GM21529 (cell line): ENCODE results near the gene ARRB1.
"Not testable (repeated sequence)": the region's sequence is repeated elsewhere in the genome, so short reads cannot be mapped to it uniquely, and the experiment has no call there.

Experiments used
- ATAC-seq: cut with Tn5 transposase; IDR thresholded peaks from one replicate; pipeline ENCODE4 v1.9.1; 2021; ENCODE audit not compliant: unreplicated experiment

ARRB1 gene

DNA sequence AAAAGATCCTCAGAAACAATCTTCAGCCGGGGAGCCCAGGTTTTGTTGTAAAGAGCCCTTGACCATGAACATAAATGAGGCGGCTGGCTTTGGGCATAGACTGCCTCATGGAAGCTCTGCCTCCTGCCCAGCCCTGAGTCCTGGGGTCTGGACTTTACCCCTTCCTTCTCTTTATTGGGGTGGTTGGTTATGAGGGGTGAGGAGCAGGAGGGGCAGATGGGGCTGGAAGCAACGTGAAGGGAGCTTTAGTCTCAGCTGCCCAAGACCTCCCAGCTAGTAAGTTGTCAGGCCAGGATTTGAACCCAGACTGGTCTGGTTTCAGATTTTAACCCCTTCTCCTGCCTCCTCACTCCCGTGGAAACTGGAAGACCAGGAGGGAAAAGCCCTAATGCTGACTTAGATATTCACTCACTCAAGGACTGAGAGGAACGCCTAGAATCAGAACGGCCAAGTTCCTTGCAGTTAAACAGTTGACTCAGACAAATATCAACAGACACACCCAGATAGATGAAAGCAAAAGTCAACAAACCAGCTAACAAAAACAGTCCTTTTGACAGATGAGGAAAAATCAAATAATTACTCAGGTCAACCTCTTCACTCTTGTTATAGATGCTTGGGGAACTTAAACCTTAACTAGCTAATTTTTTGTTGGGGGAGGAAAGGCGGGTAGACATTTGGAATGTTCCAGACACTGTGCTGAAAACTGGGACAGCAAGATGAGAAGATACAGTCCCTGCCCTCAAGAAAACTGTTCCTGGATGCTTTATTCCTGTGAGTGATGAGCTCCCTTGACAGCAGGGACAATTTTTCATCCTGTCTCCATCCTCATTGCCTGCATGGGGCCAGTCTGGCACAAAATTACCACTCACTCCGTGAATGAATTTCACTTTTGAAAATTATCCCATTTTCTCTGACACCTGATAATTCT lies 20.8 kb upstream of the ARRB1 start:
- no peak for ATAC-seq

DNA sequence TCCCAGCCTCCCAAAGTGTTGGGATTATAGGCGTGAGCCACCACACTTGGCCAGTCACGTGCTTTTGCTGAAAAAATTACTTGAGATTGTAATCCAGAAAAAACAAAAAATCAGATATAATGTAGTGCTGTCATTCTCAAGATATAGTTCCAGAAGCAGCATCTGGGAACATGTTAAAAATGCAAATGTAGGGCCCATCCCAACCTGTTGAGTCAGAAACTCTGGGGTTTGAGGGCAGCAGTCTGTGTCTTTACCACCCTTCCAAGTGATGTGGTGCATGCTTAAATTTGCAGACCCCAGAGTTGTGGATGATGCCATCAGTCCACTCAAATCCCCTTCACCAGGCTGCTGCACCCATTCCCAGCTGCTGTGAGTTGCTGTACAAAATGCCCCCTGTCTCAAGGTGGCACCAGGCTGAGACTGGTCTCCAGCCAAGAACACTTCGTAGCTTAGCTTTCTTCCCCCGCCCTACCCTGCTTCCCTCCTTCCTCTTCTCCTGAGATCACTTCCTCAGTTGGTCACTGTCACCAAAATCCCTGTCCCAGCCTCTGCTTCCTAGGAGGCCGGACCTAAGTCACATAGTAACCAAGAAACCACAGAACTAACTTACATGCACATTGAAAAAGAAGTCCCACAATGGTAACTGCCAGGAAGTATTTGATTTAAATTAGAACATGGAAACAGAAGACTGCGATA lies 18.2 kb upstream of the ARRB1 start:
- no peak for ATAC-seq

DNA sequence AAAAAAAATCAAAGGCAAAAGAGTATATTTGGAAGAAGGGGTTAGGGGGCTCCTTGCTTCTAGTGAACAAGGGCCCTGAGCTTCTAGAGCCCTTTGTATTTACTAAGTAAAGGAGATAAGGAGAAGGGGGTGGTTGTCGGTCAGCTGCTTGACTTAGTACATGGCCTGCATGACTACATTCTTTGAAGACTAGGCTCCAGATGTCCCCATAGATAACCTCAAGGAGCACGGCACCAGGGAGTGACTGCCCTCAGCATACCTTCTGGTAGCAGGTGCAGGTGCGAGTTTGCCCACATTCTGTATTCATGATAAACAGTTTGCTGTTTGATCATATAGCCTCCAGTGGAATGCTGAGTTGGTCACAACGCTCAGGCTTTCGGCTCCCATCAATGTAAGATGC lies 15.4 kb upstream of the ARRB1 start:
- ATAC-seq = not testable (repeated sequence)

DNA sequence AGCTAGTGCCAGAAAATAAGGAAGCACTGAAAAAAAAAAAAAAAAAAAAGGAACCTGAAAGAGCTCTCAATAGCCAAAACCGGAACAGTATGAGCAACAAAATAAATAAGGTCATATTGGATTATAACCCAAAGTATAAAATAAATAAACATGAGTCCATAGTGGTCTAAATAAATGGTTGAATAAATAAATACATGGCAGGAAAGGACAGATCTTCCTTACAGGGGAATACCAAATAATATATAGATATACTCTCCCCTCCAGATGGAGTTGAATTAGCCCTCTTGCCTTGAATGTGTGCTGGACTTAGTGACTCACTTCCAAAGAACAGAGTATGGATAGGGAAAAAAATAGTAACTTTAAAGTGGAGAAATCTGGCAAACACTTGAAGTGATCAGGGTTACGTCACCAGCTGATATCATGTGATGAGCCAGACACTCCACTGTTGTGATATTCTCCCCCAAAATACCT lies 14.3 kb upstream of the ARRB1 start:
- no peak for ATAC-seq

DNA sequence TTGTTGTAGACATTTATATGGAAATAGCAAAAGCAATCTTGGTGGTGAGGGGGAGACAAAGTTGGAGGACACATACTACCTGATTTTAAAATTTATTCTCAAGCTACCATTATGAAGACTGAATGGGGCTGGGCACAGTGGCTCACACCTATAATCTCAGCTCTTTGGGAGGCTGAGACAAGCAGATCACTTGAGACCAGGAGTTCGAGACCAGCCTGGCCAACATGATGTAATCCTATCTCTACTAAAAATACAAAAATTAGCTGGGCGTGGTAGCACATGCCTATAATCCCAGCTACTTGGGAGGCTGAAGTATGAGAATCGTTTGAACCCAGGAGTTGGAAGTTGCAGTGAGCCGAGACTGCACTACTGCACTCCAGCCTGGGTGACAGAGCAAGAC lies 10.8 kb upstream of the ARRB1 start:
- not testable (repeated sequence) for ATAC-seq

DNA sequence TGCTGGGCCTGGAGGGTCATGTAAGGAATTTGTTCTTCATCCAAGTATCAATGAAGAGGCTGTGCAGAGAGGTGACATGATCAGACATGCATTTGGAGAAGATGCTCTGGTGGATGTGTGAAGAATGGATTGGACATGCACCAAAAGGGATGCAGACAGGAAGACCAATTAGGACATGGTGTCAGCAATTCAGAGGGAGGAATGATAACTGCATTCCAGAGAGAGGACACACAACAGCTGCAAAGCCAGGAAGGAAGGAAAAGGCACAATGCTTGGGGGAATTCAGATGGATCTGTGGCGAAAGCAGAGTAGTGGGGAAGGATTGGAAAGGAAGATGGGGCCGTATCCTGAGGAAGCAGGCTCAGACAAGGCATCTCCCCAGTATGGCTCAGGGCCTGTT lies 5.2 kb upstream of the ARRB1 start:
- no peak for ATAC-seq

DNA sequence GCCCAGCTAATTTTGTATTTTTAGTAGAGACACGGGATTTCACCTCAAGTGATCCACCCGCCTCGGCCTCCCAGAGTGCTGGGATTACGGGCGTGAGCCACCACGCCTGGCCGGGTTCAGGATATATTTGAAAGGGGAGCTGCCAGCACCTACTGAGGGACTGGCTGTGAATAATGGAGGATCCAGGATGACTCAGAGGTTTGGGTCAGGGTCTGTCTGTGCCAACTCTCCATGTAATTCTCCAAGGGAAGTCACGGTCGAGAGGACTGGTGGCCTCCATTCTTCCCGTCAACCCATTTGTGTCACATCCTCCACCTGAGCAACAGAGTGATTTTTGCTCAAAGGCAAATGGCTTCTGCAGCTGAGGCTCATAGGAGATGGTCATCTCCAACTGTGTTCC lies 3.6 kb upstream of the ARRB1 start:
- no peak for ATAC-seq

DNA sequence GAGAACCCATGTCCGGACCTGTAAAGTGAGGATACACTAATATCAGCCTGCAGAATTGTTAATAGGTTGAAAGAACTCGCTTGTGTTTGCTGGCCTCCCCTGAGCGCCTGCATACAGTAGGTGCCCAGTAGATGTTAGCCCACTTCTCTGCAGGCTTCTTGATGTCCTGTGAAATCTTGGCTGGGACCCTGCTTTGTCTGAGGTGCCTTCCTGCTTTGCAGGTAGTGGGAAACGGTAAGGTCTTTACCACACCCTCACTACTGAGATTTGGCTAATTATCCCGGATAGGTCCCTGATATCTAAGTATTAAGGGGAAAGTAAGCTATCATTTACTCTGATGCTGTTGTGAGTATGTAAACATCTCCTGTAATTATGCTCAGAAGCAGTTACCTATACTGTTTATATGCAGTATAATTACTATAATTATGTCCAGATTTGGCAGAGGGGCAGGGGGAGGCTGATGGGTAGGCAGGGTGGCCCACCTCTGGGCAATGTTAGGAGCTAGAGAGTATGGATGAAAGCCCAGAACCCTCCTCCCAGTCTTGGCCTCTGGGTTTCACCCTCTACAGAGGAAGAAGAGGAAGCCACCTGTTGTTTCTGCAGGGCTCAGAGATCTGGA lies 1.2 kb upstream of the ARRB1 start:
- no peak for ATAC-seq

DNA sequence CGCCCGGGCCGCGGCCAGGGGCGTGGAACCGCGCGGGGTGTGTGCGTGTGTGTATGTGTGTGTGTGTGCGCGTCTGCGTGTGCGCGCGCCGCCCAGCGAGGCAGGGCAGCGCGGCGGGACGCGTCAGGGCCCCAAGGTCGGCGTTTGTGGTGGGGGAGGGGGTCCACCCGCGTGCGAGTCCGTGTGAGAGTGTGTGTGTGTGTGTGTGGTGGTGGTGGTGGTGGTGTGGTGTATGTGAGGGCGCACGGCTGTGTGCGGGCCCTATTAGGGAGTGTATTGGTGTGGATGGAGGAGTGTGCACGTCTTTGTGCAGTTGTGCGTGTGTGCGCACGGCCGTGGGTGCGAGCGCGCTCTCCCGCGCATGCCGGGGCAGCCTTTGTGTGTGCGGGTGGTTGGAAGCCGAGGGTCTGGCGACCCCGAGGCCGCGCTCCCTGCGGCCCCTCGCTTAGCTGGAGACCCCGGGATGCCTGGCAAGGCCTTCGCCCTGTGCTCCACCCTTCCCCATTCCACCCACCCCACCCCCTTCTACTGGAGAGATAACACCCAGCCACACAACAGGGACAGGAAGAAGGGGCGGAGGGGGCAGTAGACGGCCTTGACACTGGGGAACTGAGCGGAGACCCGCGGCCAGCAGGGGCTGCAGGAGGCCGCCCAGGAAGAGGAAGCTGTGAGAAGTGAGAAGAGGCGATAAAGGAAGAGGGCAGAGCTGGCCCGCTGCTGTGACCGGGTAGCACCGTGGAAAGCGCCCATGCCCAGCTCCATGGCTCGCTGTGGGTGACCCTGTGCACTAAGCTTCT lies 528 bp upstream of the ARRB1 start:
- ATAC-seq = no peak

DNA sequence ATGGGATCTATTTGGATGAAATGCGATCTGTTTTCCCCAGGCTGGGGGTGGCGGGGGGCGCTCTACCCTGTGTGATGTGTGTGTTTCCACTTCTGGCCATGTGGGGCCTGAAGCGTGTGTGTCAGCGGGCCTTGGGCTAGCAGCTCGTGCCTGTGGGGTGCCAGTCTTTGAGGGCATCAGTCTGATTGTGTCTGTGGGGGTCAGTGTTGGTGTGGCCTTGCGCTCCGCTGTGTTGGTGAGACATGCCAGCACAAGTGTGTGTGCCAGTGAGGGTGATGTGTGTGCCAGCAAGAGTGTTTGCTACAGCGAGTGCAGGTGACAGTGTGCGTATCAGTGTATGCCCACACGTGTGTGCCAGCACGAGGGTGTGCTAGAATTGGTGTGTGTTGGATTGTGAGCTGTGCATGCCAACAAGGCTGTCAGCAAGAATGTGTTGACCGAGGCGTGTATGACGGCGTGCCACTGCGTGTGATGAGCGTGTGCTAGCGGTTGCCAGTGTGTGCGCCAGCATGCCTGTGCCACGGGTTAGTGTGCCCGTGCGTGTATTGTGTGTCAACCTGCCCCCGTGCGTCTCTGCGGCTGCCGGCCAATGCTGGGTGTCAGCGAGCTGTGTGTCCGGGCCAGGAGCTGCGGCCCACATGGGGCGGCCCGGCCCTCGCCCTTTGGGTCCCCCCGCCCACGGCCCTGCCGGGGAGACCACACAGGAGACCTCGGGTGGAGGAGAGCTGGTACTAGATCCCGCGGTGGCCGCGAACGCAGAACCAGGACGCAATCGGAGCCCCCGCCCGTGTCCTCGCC lies 519 bp downstream of the ARRB1 start:
- ATAC-seq = no peak

DNA sequence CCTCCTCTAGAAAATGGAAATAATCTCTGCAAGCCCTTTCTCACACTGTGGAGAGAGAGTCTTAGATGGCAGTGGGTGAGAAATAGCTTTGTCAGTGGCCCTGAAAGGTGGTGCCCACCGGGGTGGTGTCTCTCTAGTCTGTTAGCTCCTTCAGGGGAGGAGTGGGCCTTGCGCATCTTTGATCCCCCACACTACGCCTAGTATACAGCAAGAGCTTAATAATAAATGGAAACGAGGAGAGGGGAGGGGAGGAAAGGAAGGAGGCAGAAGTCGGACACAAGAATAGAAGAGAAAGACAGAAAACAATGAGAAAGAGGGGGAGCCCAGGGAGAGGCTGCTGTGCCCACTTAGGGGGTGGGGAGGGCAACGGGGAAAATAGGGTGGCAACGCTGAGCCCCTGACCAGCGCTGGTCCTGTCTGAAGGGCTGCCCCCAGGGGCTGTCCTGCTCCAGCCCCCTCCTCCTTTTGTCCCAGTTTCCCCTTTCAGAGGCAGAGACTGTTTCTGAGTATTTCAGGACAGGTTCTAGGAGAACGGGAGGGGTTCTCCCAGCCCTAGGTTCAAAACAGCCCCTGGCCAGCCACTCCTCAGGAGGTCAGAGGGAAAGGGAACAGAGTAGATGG lies 1.2 kb downstream of the ARRB1 start:
- ATAC-seq = no peak

DNA sequence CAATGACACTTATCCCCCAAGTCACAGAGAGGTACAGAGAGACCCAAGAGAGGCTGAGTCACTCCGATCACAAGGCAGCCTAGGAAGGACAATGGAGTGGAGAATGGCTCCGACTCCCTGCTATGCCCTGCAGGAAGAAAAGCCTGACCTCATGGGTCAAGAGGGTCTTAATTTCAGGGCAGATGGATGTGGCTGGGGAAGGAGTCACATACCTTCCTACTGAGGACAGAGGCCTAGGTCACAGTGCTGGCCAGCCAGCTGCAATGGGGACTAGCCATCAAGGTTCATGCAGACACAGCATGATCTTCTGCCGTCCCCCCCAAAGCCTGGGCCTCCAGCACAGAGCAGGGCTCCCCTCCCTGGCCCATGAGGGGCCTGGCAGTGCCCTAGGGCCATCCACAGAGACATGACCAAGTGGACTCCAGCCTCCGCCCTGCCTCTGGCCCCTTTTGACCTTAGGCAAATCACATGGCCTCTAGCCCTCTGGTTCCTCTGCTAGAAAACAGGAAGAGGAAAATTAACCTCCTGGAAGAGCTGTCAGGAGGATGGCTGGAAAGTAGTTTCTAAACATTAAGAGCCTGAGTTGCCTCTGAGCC lies 1.8 kb downstream of the ARRB1 start:
- no peak for ATAC-seq

DNA sequence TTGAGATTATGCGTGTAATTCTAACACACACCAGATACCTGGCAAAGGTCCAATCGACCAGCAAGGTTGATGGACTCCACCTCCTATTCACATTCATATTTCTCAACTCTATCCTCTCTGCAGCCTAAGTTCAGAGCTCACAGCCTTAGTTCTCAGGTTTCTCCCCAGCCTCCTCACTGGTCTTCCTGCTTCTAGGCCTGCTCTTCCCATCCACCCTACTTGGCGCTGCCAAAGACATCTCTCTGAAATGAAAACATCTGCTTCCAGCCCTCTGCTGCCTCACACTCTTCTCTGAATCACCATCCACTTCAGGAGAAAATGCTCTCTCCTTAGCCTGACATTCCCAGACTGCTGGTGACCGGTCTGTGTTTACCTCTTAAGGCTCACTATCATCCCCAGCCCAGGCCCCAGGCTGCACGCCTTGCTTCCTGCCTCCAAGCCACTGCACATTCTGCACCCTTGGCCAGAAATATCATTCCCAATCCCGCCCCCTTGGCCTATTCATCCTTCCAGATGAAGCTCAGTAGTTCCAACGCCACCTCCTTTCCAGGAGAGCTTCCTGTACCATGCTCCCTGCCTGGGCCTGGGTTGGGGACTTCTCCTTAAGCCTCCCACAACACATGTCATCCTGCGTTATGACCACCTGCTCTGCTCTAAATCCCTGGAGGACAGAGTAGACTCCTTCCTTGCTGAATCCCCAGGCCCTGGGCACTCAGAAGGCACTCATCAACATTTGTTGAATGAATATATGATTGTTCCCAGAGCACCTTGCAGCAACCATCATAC lies 3.5 kb downstream of the ARRB1 start:
- no peak for ATAC-seq

DNA sequence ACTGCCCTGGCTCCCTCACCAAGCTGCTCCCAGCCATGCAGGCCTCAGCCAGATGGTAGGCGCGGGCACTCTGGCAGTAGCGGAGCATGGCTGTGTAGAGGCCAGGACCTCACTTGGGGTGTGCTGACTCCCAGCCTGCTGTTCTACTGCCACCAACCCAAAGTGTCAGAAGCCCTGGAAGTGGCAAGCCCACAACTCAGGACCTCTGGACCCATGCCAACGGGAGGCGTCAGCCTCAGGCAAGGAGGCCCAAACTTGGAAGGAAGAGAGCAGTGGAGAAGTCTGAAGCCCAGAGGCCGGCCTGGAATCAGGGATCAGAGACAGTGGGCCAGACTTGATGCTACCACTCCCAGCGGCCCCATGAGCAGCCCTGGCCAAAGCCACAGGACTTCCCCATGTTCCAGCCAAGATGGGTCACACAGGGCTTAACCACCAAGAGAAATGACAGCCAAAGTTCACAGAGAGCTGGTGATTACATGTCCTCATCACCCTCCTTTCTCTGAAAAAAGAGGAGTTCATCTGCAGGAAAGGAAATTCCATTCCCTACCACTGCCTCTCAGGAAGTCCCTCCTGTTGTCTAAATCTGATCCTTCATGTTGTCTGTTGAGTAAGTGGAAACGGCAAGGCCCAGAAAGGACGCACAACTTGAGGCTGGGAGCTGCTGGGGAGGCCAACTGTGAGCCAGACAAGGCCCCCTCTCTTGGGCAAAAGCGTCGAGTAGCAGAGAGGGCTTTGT lies 4.4 kb downstream of the ARRB1 start:
- ATAC-seq = no peak

DNA sequence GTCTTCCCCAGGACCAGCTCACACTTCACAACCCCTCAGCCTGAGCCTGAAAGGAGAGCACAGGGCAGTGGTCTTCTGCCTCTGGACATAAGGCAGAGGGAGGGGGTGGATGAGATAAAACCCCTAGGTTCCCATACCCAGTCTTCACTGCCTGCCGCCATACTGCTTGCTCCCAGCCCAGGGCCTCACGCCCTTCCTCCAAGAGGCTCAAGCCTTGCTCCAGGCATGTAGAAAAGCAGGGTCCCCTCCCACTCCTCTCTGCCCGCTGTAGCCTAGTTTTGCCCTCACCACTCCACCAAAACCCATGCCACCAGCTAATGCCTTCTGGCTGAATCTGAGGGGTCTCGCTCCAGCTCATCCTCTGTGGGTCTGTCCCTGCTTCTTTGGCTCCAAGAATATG lies 5.2 kb downstream of the ARRB1 start:
- ATAC-seq = no peak

DNA sequence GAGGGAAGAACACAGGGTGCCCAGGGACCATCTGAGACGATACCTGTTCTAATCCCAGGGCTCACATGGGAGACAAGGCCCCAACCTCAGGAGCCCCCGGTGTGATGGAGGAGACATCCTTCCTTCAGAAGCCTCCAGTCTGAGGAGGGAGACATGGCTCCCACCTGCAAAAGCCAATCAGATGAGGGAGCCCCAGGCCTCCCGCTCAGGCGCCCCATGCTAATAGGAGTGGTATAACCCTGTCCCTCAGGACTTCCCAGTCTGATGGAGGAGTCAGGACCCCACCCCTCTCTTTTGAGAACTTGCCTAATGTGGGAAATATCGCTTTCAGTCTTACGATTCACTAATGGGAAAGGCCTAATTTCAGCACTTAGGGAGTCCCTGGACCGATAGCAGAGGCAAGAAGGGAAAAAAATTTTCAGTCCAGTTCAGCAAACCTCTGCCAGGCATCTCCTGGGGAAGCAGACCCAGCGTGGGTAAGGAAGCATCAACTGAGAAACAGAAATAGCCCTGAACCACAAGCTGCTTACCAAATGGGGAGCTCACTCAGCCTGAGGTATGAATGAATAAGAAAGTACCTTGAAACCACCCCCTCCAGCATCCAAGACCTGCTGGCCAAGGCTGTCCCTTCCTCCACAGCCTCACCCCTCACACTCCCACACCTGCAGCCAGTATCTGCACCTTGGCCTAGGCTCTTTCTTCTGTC lies 5.9 kb downstream of the ARRB1 start:
- no peak for ATAC-seq

DNA sequence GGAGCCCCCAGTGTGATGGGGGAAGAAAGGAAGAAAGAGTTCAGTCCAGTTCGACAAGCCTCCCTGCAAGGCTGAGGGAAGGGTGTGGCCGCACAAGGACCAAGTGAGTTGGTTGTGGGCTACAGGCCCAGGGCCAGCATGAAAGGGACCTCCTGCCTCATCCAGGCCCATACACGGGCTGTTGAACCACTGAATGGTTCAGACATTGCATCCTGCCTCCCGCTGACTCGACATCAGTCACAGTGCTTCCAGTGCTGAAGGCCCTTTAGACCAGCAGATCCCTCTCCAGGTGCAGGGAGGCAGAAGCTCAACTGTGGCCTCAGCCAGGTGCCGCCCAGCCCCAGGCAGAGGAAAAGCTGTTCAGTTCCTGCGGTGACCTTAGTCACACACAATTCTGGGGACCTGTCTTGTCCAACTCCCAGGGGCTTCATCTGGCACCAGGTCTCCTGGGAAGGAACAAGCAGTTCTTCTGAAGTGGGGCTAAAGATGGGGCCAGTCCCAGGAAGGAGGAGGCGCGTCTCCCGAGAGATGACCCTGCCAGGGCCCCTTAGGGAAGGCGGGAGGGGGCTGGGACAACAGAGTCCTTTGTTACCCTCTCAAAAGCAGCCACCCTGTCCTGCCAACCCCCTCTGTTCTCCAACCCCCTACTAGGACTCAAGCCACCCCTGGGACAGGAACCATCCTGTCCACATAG lies 6.6 kb downstream of the ARRB1 start:
- ATAC-seq = no peak
